Measurements from ENCODE around the gene MAPK8IP1.

The MAPK8IP1 gene

DNA sequence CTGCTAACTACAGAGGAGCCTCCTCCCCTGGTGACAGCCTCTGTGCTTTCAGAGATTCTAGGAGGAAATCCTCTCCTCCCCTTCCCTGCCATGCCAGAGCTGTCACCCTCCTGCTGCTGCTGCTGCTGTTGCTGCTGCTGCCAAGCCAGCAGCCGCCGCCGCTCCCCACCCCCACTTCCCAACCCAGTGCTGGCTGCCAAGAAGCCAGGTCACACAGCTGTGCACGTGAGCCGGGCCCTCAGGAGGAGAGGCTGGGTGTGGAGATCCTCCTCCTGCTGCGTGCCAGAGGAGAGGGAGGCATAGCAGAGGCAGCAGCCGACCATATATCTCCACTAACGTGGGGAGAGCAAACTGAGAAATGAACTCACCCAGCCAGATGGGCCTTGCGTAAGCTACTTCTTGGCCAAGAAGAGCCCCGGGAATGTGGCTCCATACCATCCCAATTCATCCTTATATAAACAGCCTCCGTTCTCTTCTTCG lies 25.8 kb upstream of the MAPK8IP1 start:
- Histone ChIP-seq H3K4me1 (ENCODE audit: control insufficient read depth, insufficient read depth, low read length, poor library complexity, severe bottlenecking) (no peaks in the 10 kb centered on the region), H3K27me3 (replicated peaks; ENCODE audit: control insufficient read depth, insufficient read depth, low read length, poor library complexity, severe bottlenecking) (no peaks in the 10 kb centered on the region), H3K9me3 (ENCODE audit: control insufficient read depth, low read length) (no peaks in the 10 kb centered on the region), H3K27ac (ENCODE audit: insufficient read depth, low read length, poor library complexity, severe bottlenecking) (no peak overlapping the region), H3K36me3 (ENCODE audit: control insufficient read depth, insufficient read depth, low read length) (peaks cover 88% of the 10 kb centered on the region), H3K4me3 (ENCODE audit: insufficient read depth, low read depth, low read length, poor library complexity, severe bottlenecking) (no peak overlapping the region)
- no peak for DNase-seq

DNA sequence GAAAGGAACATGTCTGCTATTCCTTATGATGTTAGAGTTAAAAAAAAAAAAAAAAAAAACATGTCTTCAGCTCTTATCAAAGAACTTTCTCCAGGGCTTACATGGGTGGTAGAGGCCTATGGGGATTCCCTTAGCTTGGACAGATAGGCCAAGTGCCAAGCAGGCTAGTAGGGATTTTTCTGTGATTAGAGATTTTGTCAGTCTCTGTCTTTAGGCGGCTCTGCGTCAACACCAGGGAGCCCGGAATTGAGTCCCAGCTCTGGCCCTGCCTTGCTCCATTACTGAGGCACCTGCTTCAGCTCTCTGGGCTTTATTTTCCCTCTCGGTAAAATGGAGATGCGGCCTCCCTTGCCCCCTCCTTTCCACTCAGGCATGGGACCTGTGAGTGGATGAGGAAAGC lies 25.1 kb upstream of the MAPK8IP1 start:
- H3K4me3 ChIP-seq (ENCODE audit: insufficient read depth, low read depth, low read length, poor library complexity, severe bottlenecking) = no peak overlapping the region
- H3K4me1 ChIP-seq (ENCODE audit: control insufficient read depth, insufficient read depth, low read length, poor library complexity, severe bottlenecking) = no peaks in the 10 kb centered on the region
- no peaks in the 10 kb centered on the region for H3K27me3 ChIP-seq (replicated peaks; ENCODE audit: control insufficient read depth, insufficient read depth, low read length, poor library complexity, severe bottlenecking)
- DNase-seq = no peak
- peaks cover 89% of the 10 kb centered on the region for H3K36me3 ChIP-seq (ENCODE audit: control insufficient read depth, insufficient read depth, low read length)
- no peak overlapping the region for H3K27ac ChIP-seq (ENCODE audit: insufficient read depth, low read length, poor library complexity, severe bottlenecking)
- no peaks in the 10 kb centered on the region for H3K9me3 ChIP-seq (ENCODE audit: control insufficient read depth, low read length)

DNA sequence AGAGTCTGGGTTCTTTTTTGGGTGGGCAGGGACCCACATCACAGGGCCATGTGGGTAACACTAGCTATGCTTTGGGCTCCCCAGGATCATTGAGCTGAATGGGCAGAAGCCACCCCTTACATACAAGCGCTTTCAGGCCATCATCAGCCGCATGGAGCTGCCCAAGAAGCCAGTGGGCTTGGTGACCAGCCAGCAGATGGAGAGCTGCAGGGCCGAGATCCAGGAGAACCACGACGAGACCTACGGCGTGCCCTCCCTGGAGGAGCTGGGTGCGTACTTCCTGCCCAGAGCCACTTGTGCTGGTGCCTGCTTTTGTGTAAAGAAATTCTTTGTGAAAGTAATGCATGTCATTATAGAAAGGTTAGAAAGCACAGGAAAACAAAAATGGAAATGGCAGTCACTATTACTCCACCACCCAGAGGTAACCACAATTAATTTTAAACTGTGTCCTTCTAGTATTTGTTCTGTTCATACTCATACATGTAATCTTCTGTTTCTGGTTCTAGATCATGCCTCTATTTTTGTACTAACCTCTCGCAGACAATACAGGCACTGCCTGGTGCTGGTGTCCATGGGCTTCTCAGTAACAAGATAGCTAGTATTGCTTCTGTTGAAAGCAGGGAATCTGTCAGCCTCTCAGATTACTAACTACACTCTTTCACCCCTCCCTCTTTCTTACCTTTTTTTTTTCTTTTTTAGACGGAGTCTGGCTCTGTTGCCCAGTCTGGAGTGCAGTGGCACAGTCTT lies 24.5 kb upstream of the MAPK8IP1 start:
- Histone ChIP-seq H3K4me1 (ENCODE audit: control insufficient read depth, insufficient read depth, low read length, poor library complexity, severe bottlenecking) (no peaks in the 10 kb centered on the region), H3K27me3 (replicated peaks; ENCODE audit: control insufficient read depth, insufficient read depth, low read length, poor library complexity, severe bottlenecking) (no peaks in the 10 kb centered on the region), H3K9me3 (ENCODE audit: control insufficient read depth, low read length) (no peaks in the 10 kb centered on the region), H3K4me3 (ENCODE audit: insufficient read depth, low read depth, low read length, poor library complexity, severe bottlenecking) (no peak overlapping the region), H3K27ac (ENCODE audit: insufficient read depth, low read length, poor library complexity, severe bottlenecking) (no peak overlapping the region), H3K36me3 (ENCODE audit: control insufficient read depth, insufficient read depth, low read length) (peaks cover 91% of the 10 kb centered on the region)
- no peak for DNase-seq

DNA sequence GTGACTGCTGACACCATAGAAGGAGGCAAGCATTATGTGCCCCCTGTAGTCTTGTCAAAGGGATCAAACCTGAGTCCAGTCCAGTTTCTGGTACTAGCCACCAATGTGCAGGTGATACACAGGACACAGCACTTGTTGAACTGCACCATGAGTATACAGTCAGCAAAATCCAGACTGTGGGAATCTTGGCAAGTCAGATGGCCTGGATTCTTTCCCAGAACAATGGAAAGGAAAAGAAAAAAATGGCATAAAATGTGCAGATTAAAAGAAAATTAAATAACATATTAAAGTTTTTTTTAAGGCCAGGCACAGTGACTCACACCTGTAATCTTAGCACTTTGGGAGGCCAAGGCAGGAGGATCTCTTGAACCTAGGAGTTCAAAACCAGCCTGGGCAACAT lies 21.4 kb upstream of the MAPK8IP1 start:
- Histone ChIP-seq H3K27ac (ENCODE audit: insufficient read depth, low read length, poor library complexity, severe bottlenecking) (no peak overlapping the region), H3K36me3 (ENCODE audit: control insufficient read depth, insufficient read depth, low read length) (peaks cover 90% of the 10 kb centered on the region), H3K9me3 (ENCODE audit: control insufficient read depth, low read length) (no peaks in the 10 kb centered on the region), H3K4me3 (ENCODE audit: insufficient read depth, low read depth, low read length, poor library complexity, severe bottlenecking) (no peak overlapping the region), H3K4me1 (ENCODE audit: control insufficient read depth, insufficient read depth, low read length, poor library complexity, severe bottlenecking) (no peaks in the 10 kb centered on the region), H3K27me3 (replicated peaks; ENCODE audit: control insufficient read depth, insufficient read depth, low read length, poor library complexity, severe bottlenecking) (no peaks in the 10 kb centered on the region)
- no peak for DNase-seq

DNA sequence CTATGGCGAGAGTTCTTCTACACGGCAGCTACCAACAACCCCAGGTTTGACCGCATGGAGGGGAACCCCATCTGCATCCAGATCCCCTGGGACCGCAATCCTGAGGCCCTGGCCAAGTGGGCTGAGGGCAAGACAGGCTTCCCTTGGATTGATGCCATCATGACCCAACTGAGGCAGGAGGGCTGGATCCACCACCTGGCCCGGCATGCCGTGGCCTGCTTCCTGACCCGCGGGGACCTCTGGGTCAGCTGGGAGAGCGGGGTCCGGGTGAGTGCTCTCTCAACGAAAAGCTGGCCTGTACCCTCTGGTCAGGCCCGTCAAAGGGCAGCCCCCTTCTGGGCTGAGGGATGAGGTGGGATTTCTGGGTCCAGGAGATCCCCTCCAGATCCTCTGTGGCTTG lies 15.9 kb upstream of the MAPK8IP1 start:
- peaks cover 81% of the 10 kb centered on the region for H3K36me3 ChIP-seq (ENCODE audit: control insufficient read depth, insufficient read depth, low read length)
- H3K9me3 ChIP-seq (ENCODE audit: control insufficient read depth, low read length) = no peaks in the 10 kb centered on the region
- no peak for DNase-seq
- no peaks in the 10 kb centered on the region for H3K27me3 ChIP-seq (replicated peaks; ENCODE audit: control insufficient read depth, insufficient read depth, low read length, poor library complexity, severe bottlenecking)
- no peak overlapping the region for H3K4me3 ChIP-seq (ENCODE audit: insufficient read depth, low read depth, low read length, poor library complexity, severe bottlenecking)
- H3K4me1 ChIP-seq (ENCODE audit: control insufficient read depth, insufficient read depth, low read length, poor library complexity, severe bottlenecking) = no peaks in the 10 kb centered on the region
- no peak overlapping the region for H3K27ac ChIP-seq (ENCODE audit: insufficient read depth, low read length, poor library complexity, severe bottlenecking)

DNA sequence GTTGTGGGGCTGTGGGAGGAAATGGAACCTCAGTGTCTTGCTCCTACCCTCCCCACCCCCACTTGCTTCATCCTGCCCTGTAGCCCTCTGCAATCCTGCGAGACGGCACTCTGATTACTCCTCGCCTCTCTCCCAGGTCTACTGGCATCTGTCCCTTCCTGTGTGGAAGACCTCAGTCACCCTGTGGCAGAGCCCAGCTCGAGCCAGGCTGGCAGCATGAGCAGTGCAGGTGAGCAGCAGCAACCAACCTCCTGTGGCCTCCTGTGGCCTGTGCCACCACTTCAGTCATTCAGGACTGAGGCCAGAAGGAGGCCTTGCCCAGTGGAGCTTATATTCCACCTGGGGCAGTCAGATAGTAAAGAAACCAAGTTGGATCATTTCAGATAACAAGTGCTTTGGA lies 14.7 kb upstream of the MAPK8IP1 start:
- Histone ChIP-seq H3K4me3 (ENCODE audit: insufficient read depth, low read depth, low read length, poor library complexity, severe bottlenecking) (no peak overlapping the region), H3K27ac (ENCODE audit: insufficient read depth, low read length, poor library complexity, severe bottlenecking) (no peak overlapping the region), H3K36me3 (ENCODE audit: control insufficient read depth, insufficient read depth, low read length) (peaks cover 79% of the 10 kb centered on the region), H3K9me3 (ENCODE audit: control insufficient read depth, low read length) (no peaks in the 10 kb centered on the region), H3K4me1 (ENCODE audit: control insufficient read depth, insufficient read depth, low read length, poor library complexity, severe bottlenecking) (no peaks in the 10 kb centered on the region), H3K27me3 (replicated peaks; ENCODE audit: control insufficient read depth, insufficient read depth, low read length, poor library complexity, severe bottlenecking) (no peaks in the 10 kb centered on the region)
- no peak for DNase-seq

DNA sequence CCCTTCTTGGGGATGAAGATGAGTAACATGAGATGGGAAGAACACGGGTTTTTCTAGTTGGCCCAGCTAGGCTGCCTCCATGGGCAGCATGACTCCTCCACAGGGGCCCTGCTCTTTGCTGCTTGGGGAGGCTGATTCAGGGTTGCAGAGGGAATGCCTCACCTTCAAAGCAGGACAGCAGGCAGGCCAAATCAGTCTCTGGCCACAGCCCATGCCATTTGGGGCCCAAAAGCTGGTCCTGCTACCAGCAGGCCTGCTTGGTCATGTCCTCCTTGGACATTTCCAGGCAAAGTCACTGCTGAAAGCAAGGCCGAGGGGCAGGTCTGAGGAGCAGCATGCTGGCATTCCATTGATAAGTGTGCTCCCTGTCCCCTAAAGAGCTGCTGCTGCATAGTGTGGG lies 13.8 kb upstream of the MAPK8IP1 start:
- DNase-seq = no peak
- Histone ChIP-seq H3K36me3 (ENCODE audit: control insufficient read depth, insufficient read depth, low read length) (peaks cover 77% of the 10 kb centered on the region), H3K4me1 (ENCODE audit: control insufficient read depth, insufficient read depth, low read length, poor library complexity, severe bottlenecking) (no peaks in the 10 kb centered on the region), H3K9me3 (ENCODE audit: control insufficient read depth, low read length) (no peaks in the 10 kb centered on the region), H3K27me3 (replicated peaks; ENCODE audit: control insufficient read depth, insufficient read depth, low read length, poor library complexity, severe bottlenecking) (no peaks in the 10 kb centered on the region), H3K4me3 (ENCODE audit: insufficient read depth, low read depth, low read length, poor library complexity, severe bottlenecking) (no peak overlapping the region), H3K27ac (ENCODE audit: insufficient read depth, low read length, poor library complexity, severe bottlenecking) (no peak overlapping the region)

DNA sequence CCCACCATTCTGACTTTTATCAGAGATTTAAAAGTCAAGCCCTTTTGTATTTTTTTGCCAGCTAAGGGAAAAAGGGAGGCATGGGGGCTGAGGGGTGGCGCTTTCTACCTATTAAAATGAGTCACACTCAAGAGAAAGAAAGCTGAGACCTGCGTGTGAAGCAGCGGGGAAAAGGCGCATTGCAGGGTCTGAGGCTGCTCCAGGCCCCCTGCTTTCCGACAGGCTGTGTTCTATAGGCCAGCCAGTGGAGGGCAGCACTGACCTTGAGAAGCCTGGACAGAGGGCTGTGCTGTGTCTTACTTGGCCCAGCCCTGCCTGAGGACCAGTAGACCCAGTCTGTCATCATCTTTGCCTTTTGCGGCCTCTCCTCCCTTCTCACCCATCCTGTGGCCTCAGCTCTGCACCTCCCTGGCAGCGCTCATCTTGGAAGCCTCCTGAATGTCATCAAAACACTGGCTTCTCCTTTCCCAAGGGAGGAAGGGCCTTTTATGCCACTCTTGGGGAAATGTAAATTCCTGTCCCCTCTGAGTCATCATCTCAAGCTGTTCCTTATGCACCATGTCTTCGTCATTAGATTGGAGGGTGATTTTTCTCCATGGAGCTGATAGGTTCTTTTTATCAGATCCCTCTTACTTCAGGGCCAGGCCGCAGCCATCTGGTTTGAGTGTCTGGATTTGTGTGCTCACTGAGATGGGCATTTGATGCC lies 12.6 kb upstream of the MAPK8IP1 start:
- Histone ChIP-seq H3K27ac (ENCODE audit: insufficient read depth, low read length, poor library complexity, severe bottlenecking) (no peak overlapping the region), H3K4me3 (ENCODE audit: insufficient read depth, low read depth, low read length, poor library complexity, severe bottlenecking) (no peak overlapping the region), H3K36me3 (ENCODE audit: control insufficient read depth, insufficient read depth, low read length) (peaks cover 78% of the 10 kb centered on the region)

DNA sequence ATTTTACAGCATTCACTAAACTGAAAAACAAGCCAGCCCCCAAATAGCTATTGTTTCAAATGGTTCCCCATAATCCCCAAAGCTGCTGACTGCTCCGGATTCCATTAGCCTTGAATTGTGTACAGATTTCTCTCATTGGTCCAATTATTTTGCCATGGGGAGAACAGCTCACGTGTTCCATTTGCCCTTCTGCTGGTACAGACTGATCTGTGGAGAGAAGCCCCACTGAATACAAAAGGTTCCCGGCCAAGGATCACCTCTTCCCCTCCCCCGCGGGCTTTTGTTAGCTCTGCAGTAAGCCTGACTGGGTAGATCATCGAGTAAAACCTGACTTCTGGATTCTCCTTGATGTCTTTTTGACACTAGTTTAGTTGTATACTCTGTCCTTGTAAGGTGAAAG lies 9.1 kb upstream of the MAPK8IP1 start:
- Histone ChIP-seq H3K4me3 (ENCODE audit: insufficient read depth, low read depth, low read length, poor library complexity, severe bottlenecking) (no peak overlapping the region), H3K36me3 (ENCODE audit: control insufficient read depth, insufficient read depth, low read length) (peaks cover 69% of the 10 kb centered on the region), H3K4me1 (ENCODE audit: control insufficient read depth, insufficient read depth, low read length, poor library complexity, severe bottlenecking) (no peaks in the 10 kb centered on the region), H3K27me3 (replicated peaks; ENCODE audit: control insufficient read depth, insufficient read depth, low read length, poor library complexity, severe bottlenecking) (no peaks in the 10 kb centered on the region), H3K27ac (ENCODE audit: insufficient read depth, low read length, poor library complexity, severe bottlenecking) (no peak overlapping the region), H3K9me3 (ENCODE audit: control insufficient read depth, low read length) (no peaks in the 10 kb centered on the region)
- no peak for DNase-seq

More for the DNA sequence above, 12.6 kb upstream of the MAPK8IP1 start:
- Histone ChIP-seq H3K27me3 (replicated peaks; ENCODE audit: control insufficient read depth, insufficient read depth, low read length, poor library complexity, severe bottlenecking) (no peaks in the 10 kb centered on the region), H3K9me3 (ENCODE audit: control insufficient read depth, low read length) (no peaks in the 10 kb centered on the region), H3K4me1 (ENCODE audit: control insufficient read depth, insufficient read depth, low read length, poor library complexity, severe bottlenecking) (no peaks in the 10 kb centered on the region)
- DNase-seq = peak in 1 of 3 donors; percentile 7

DNA sequence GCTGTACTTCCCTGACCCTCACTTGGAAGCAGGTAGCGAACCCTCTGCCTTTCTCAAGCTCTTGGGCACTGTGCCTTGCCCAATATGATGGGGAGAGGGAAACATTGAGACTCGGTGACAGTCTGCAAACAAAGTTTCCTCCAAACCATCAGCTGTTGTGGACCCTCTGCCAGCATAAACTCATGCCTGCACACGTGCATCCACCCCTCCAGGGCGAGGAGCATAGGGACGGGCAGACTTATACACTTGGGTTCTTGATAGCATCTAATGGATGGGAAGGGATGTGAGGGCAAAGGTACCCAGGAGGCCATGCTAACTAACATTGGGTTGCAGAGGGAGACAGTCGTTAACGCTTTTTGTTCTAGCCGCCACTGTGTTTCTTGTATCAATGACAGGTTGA lies 8.2 kb upstream of the MAPK8IP1 start:
- H3K36me3 ChIP-seq (ENCODE audit: control insufficient read depth, insufficient read depth, low read length) = peaks cover 66% of the 10 kb centered on the region

More for the DNA sequence above, 8.2 kb upstream of the MAPK8IP1 start:
- Histone ChIP-seq H3K9me3 (ENCODE audit: control insufficient read depth, low read length) (no peaks in the 10 kb centered on the region), H3K27ac (ENCODE audit: insufficient read depth, low read length, poor library complexity, severe bottlenecking) (no peak overlapping the region), H3K27me3 (replicated peaks; ENCODE audit: control insufficient read depth, insufficient read depth, low read length, poor library complexity, severe bottlenecking) (no peaks in the 10 kb centered on the region), H3K4me1 (ENCODE audit: control insufficient read depth, insufficient read depth, low read length, poor library complexity, severe bottlenecking) (no peaks in the 10 kb centered on the region), H3K4me3 (ENCODE audit: insufficient read depth, low read depth, low read length, poor library complexity, severe bottlenecking) (no peak overlapping the region)
- DNase-seq = no peak
